HCT116 (cell line): Measurements from ENCODE around the gene ACCS. TPM values are rescaled to one million over a fixed set of nuclear protein-coding genes. Genes with fewer than 3 reads are reported as not detected.

ENCODE experiments used
- ATAC-seq: fragments of 200-7000 bp; cut with Tn5 transposase; 2 replicates; pipeline ENCODE4 v1.9.1; 2020; ENCODE audit warnings: mild to moderate bottlenecking, moderate library complexity
- BruUV-seq: library from RNA; stranded (reverse); fragments of 400-500 nt; replicated peaks from 2 replicates; lab custom pipeline; 2021; lab: Mats Ljungman, UMichigan
- CTCF ChIA-PET: fragments of 300-600 bp; sonication (Branson Sonifier 250); formaldehyde crosslinking; loops from one replicate; lab custom pipeline; 2021; ENCODE audit warnings: antibody characterized with exemption; lab: Charles Lee
- POLR2A ChIA-PET: fragments of 300-600, 350-600 bp; sonication (Branson Sonifier 250); formaldehyde crosslinking; loops from one replicate; lab custom pipeline; 2021; ENCODE audit warnings: antibody characterized with exemption; lab: Charles Lee
- RAD21 ChIA-PET, 2 experiments: fragments of 300-600 bp; sonication (Branson Sonifier 250); formaldehyde crosslinking; loops; one replicate each; lab custom pipeline; 2023; ENCODE audit warnings: low total read pairs in 2 of 2; ENCODE audit not compliant: uncharacterized antibody in 2 of 2, unreplicated experiment in 2 of 2, low non-redundant PET in 1 of 2; lab: Charles Lee
- DNase-seq: peaks from one replicate; pipeline ENCODE4 v3.0.0-alpha.2; 2010; ENCODE audit warnings: low read depth, low spot score
- H2AFZ ChIP-seq: fragments of 200-600 bp; shearing (Covaris generic), sonication (generic); 2 replicates; pipeline ENCODE4 v1.6.1; 2017; ENCODE audit warnings: low read depth, mixed run types, mixed read lengths, antibody characterized with exemption, low read length; ENCODE audit not compliant: poor library complexity, severe bottlenecking
- H3K27ac ChIP-seq: 2 replicates; pipeline ENCODE4 v1.5.1; 2012; ENCODE audit warnings: low read depth, low read length
- H3K27me3 ChIP-seq: fragments of 200-600 bp; sonication (generic); 2 replicates; pipeline ENCODE4 v1.6.1; 2016; ENCODE audit warnings: mixed run types, low read length, mixed read lengths; ENCODE audit not compliant: insufficient read depth
- H3K36me3 ChIP-seq, 2 experiments: fragments of 200-500 bp in 1 of 2; fragments of 200-600 bp in 1 of 2; sonication (Bioruptor generic) in 1 of 2; sonication (generic) in 1 of 2; 2 replicates each; pipeline versions ENCODE4 v1.5.1 to v1.6.1; 2014 to 2016; ENCODE audit warnings: low read length in 2 of 2, inconsistent platforms in 1 of 2, mixed read lengths in 1 of 2, mixed run types in 1 of 2; ENCODE audit not compliant: insufficient read depth in 2 of 2, control insufficient read depth in 1 of 2
- H3K4me1 ChIP-seq, 2 experiments: fragments of 200-600 bp in 1 of 2; sonication (generic) in 1 of 2; 2 replicates each; pipeline versions ENCODE4 v1.5.1 to v1.6.1; 2012 to 2017; ENCODE audit warnings: low read length in 2 of 2, inconsistent platforms in 1 of 2, mild to moderate bottlenecking in 1 of 2, mixed read lengths in 1 of 2, mixed run types in 1 of 2, moderate library complexity in 1 of 2; ENCODE audit not compliant: insufficient read depth in 2 of 2, control insufficient read depth in 1 of 2
- H3K4me2 ChIP-seq: fragments of 200-600 bp; sonication (generic); 2 replicates; pipeline ENCODE4 v1.6.1; 2017; ENCODE audit warnings: mixed run types, low read length, mixed read lengths
- H3K4me3 ChIP-seq, 2 experiments: fragments of 200-600 bp in 1 of 2; sonication (generic) in 1 of 2; replicated peaks in 1 of 2; 2 replicates each; pipeline ENCODE4 v1.5.1; 2011 to 2016; ENCODE audit warnings: low read length in 2 of 2, control low read depth in 1 of 2, low read depth in 1 of 2, mild to moderate bottlenecking in 1 of 2, mixed read lengths in 1 of 2, mixed run types in 1 of 2
- H3K79me2 ChIP-seq: fragments of 200-600 bp; sonication (generic); 2 replicates; pipeline ENCODE4 v1.6.1; 2017; ENCODE audit warnings: mild to moderate bottlenecking, mixed run types, low read length, moderate library complexity, mixed read lengths; ENCODE audit not compliant: insufficient read depth
- H3K9ac ChIP-seq: fragments of 200-600 bp; sonication (generic); 2 replicates; pipeline ENCODE4 v1.6.1; 2016; ENCODE audit warnings: low read length, mixed read lengths
- H3K9me2 ChIP-seq: fragments of 200-600 bp; sonication (generic), shearing (Covaris generic); 2 replicates; pipeline ENCODE4 v1.6.1; 2017; ENCODE audit warnings: mixed run types, mild to moderate bottlenecking, moderate library complexity; ENCODE audit not compliant: insufficient read depth
- H3K9me3 ChIP-seq, 2 experiments: fragments of 200-500 bp in 1 of 2; fragments of 200-600 bp in 1 of 2; sonication (Bioruptor generic) in 1 of 2; sonication (generic) in 1 of 2; 2 replicates each; pipeline ENCODE4 v1.6.1; 2014 to 2017; ENCODE audit warnings: low read length in 2 of 2, mixed read lengths in 2 of 2, inconsistent platforms in 1 of 2, low read depth in 1 of 2, mild to moderate bottlenecking in 1 of 2, mixed run types in 1 of 2, moderate library complexity in 1 of 2; ENCODE audit not compliant: control insufficient read depth in 1 of 2, insufficient read depth in 1 of 2
- H4K20me1 ChIP-seq: fragments of 200-600 bp; sonication (generic), shearing (Covaris generic); 2 replicates; pipeline ENCODE4 v1.6.1; 2017; ENCODE audit warnings: mixed run types, mild to moderate bottlenecking, moderate library complexity; ENCODE audit not compliant: insufficient read depth
- CBX3 ChIP-seq: IDR thresholded peaks from 2 replicates; pipeline ENCODE4 v1.6.1; 2012; ENCODE audit warnings: low read depth
- CEBPB ChIP-seq: IDR thresholded peaks from 2 replicates; pipeline ENCODE4 v1.6.1; 2012; ENCODE audit warnings: low read depth
- CTCF ChIP-seq, 3 experiments: fragments of 200-600 bp in 1 of 3; sonication (generic) in 1 of 3; IDR thresholded peaks in 2 of 3; conservative IDR thresholded peaks in 1 of 3; 2 replicates each; pipeline ENCODE4 v1.5.1; 2012 to 2017; ENCODE audit warnings: low read depth in 2 of 3, low read length in 2 of 3, antibody characterized with exemption in 1 of 3, borderline replicate concordance in 1 of 3, control low read depth in 1 of 3, mild to moderate bottlenecking in 1 of 3, mixed read lengths in 1 of 3, mixed run types in 1 of 3, moderate library complexity in 1 of 3; ENCODE audit not compliant: insufficient read depth in 1 of 3
- EGR1 ChIP-seq: IDR thresholded peaks from 2 replicates; pipeline ENCODE4 v1.6.1; 2012; ENCODE audit warnings: low read depth
- EZH2phosphoT487 ChIP-seq: fragments of 200-600 bp; IDR thresholded peaks from 2 replicates; pipeline ENCODE4 v1.6.1; 2018; ENCODE audit warnings: antibody characterized with exemption, borderline replicate concordance
- FOSL1 ChIP-seq: IDR thresholded peaks from 2 replicates; pipeline ENCODE4 v1.6.1; 2012; ENCODE audit warnings: low read depth
- MAX ChIP-seq: IDR thresholded peaks from 2 replicates; pipeline ENCODE4 v1.6.1; 2012
- POLR2A ChIP-seq: IDR thresholded peaks from 2 replicates; pipeline ENCODE4 v1.7.0; 2011; ENCODE audit warnings: borderline replicate concordance; ENCODE audit not compliant: insufficient read depth, insufficient read length; ENCODE audit errors: extremely low read depth
- POLR2AphosphoS5 ChIP-seq: IDR thresholded peaks from 2 replicates; pipeline ENCODE4 v1.6.1; 2011; ENCODE audit warnings: mild to moderate bottlenecking, low read depth, low read length, moderate library complexity
- SRF ChIP-seq: IDR thresholded peaks from 2 replicates; pipeline ENCODE4 v1.6.1; 2012; ENCODE audit warnings: low read depth
- YY1 ChIP-seq: IDR thresholded peaks from 2 replicates; pipeline ENCODE4 v1.6.1; 2011; ENCODE audit warnings: low read length, low read depth, moderate library complexity, mild to moderate bottlenecking; ENCODE audit not compliant: insufficient replicate concordance; ENCODE audit errors: extremely low read depth
- ZBTB33 ChIP-seq: IDR thresholded peaks from 2 replicates; pipeline ENCODE4 v1.6.1; 2011; ENCODE audit warnings: mild to moderate bottlenecking, low read length, moderate library complexity; ENCODE audit not compliant: insufficient replicate concordance; ENCODE audit errors: extremely low read depth
- ZFX ChIP-seq: fragments of 450-650 bp; IDR thresholded peaks from 2 replicates; pipeline ENCODE4 v1.6.1; 2017
- ZNF274 ChIP-seq: fragments of 200-500 bp; sonication (Bioruptor generic); IDR thresholded peaks from 2 replicates; pipeline ENCODE4 v1.6.1; 2014; ENCODE audit warnings: mild to moderate bottlenecking, low read depth, low read length, inconsistent platforms
- intact Hi-C: fragments of 100-400 bp; cut with micrococcal nuclease; formaldehyde crosslinking; loops from 2 replicates; pipeline ENCODE4 v1.10.0; 2022
- total RNA-seq: library from RNA; stranded (reverse); gene quantifications from one replicate; pipeline ENCODE4 v1.2.1, GENCODE V29; 2021; ENCODE audit not compliant: unreplicated experiment
- TF ChIP-seq, protein P1 (sequence below): IDR thresholded peaks from 2 replicates; pipeline ENCODE4 v1.6.1; 2012

The ACCS gene
- total RNA-seq, 1 experiment from 2014 or later = 13.2 TPM

DNA sequence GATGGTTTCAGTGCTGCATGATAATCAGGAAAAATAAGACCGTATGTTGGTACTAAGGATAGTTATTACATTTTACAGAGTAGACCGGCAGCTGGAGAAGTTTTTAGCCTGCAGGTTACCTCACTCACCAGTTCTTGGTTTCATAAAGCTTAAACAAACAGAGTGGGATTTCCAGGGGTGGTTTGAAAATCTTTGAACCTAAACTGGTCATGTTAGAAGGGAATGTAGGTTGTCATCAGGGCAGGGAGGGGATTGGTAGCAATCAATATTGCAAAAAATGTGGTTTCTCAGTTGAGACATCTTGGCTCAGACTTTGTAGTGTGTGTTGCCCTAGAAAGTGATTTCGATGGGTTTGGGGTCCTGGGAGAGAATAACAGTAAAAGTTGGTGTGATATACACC, 46.9 kb downstream of the ACCS start:
- intact Hi-C loops = no loop called here
- no peak overlapping the region for H3K27ac ChIP-seq
- H3K4me3 ChIP-seq = no peak overlapping the region
- no peaks in the 10 kb centered on the region for H4K20me1 ChIP-seq
- POLR2A ChIA-PET = no interaction called here
- no peak overlapping the region for H3K9ac ChIP-seq
- H3K9me2 ChIP-seq = no peaks in the 10 kb centered on the region
- H3K79me2 ChIP-seq = no peaks in the 10 kb centered on the region; the same call in 1 of the 2 replicates
- CTCF ChIA-PET = no interaction called here
- H3K4me1 ChIP-seq = no peaks in the 10 kb centered on the region
- DNase-seq (no peak), ATAC-seq (no peak)
- TF ChIP-seq MAX (no peak), ZBTB33 (no peak), EGR1 (no peak), EZH2phosphoT487 (no peak), POLR2AphosphoS5 (no peak), YY1 (no peak), CEBPB (no peak), CBX3 (no peak), ZFX (no peak), CTCF (IDR thresholded peaks at IDR 0.05 in 2 of 3, conservative IDR thresholded peaks at IDR 0.05 in 1 of 3; ENCODE audit: borderline replicate concordance in 1 of 3, insufficient read depth in 1 of 3, low read depth in 2 of 3, low read length in 2 of 3) (no peak), ZNF274 (no peak), POLR2A (no peak), SRF (no peak), FOSL1 (no peak)
- TF ChIP-seq, protein P1, sequence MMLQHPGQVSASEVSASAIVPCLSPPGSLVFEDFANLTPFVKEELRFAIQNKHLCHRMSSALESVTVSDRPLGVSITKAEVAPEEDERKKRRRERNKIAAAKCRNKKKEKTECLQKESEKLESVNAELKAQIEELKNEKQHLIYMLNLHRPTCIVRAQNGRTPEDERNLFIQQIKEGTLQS = no peak
- RAD21 ChIA-PET = no interaction called here
- H3K9me3 ChIP-seq = no peaks in the 10 kb centered on the region
- H3K27me3 ChIP-seq = no peaks in the 10 kb centered on the region
- H3K36me3 ChIP-seq = peaks cover 10 to 15% of the 10 kb centered on the region in 2 experiments; a peak in 2 of 4 replicates
- H3K4me2 ChIP-seq = no peak overlapping the region
- BruUV-seq = no TSS peak
- no peak overlapping the region for H2AFZ ChIP-seq
